D721Med (cell line): ENCODE data around the gene LINC01488.

ENCODE experiments used
- DNase-seq: peaks from one replicate; pipeline ENCODE4 v3.0.0; 2011; ENCODE audit warnings: low spot score; ENCODE audit not compliant: insufficient read length
- FAIRE-seq: peaks from 2 replicates; lab custom pipeline; 2011; peaks lifted over from hg19 to GRCh38; lab: Jason Lieb, UNC
- TF ChIP-seq, protein P1 (sequence below): IDR thresholded peaks from 2 replicates; pipeline ENCODE4 v1.5.1; 2012; ENCODE audit warnings: mild to moderate bottlenecking, control low read depth; ENCODE audit not compliant: insufficient read depth; ENCODE audit errors: missing control alignments

The LINC01488 gene

DNA sequence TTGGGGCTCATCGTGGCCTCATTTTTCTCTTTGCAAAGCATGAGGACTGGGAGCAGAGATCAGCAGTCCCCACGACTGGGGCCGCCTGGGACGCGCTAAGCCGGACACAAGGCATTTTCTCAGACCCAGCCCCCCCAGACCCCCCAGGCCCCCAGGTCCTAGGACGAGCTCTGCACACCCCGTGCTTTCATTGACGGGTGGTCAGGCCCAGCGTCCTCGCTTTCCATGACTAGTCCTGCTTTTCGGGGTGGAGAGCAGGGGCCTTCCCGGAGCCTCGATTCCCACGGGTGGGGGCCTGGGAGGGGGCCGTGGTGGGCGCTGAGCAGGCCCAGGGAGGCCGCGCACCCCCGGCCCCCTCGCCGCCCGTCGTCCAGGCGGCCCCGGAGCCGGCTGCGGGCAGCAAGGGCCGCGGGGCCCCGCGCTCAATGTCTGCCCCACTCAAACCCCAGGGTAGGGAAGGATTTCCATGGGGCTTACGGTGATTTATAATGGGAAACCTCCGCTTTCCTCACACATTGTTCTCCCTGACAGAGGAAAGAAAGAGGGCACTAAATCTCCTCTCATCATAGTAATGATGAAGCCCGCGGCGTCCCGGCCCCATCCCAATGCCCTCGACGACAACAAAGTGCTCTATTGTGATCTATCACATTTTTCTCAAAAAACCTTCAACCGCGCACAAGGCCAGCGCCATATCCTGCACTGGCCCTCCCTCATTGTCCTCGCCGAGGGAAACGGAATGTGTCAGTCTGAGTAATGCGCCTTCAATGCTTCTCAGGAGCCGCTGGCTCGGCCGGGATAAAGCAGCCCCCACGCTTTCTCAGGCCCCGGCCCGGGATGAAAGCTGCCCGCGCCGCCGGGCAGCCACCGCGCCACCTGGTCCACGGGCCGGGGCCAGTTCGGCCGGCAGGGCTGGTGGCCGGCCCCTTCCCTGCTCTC, 10.4 kb upstream of the LINC01488 start:
- TF ChIP-seq, protein P1, sequence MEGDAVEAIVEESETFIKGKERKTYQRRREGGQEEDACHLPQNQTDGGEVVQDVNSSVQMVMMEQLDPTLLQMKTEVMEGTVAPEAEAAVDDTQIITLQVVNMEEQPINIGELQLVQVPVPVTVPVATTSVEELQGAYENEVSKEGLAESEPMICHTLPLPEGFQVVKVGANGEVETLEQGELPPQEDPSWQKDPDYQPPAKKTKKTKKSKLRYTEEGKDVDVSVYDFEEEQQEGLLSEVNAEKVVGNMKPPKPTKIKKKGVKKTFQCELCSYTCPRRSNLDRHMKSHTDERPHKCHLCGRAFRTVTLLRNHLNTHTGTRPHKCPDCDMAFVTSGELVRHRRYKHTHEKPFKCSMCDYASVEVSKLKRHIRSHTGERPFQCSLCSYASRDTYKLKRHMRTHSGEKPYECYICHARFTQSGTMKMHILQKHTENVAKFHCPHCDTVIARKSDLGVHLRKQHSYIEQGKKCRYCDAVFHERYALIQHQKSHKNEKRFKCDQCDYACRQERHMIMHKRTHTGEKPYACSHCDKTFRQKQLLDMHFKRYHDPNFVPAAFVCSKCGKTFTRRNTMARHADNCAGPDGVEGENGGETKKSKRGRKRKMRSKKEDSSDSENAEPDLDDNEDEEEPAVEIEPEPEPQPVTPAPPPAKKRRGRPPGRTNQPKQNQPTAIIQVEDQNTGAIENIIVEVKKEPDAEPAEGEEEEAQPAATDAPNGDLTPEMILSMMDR, result no peak
- FAIRE-seq (no peak), DNase-seq (no peak)

DNA sequence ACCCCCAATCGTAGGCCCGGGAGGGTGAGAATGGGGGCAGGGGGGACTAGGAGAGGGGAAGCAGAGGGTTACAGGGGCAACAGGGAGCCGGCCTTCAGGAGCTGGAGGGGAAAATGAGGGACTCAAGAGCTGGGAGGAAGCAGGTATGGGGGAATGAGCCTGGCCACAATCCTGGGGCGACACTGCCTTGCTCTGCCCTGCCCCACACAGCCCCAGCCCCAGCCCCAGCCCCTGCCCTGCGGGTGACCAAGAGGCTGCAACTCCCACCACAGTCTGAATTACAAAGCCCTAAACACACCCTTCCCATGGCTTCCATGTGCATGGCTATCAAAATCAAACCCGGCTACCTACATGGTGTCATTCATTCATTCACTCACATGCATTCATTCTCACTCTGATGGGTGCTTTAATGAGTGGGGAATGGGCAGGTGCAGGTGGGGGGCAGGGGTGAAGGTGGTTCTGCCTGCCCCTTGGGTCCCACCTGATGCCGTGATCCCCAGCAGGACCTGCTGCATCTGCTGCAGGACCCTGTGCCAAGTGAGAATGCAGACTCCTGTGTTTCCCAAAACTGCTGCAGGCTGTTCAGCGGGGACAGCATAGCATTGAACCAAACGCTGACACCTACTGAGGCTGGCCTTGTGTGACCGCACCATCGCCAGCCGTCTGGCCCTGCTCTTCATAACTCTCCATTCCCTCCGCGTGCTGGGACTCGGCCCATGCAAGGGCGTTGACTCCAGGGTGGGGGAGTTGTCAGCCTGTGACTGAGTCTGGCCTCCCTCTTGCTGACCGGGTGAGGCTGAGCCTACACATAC, 9.5 kb upstream of the LINC01488 start:
- FAIRE-seq, result no peak
- TF ChIP-seq, protein P1, result no peak
- no peak for DNase-seq

DNA sequence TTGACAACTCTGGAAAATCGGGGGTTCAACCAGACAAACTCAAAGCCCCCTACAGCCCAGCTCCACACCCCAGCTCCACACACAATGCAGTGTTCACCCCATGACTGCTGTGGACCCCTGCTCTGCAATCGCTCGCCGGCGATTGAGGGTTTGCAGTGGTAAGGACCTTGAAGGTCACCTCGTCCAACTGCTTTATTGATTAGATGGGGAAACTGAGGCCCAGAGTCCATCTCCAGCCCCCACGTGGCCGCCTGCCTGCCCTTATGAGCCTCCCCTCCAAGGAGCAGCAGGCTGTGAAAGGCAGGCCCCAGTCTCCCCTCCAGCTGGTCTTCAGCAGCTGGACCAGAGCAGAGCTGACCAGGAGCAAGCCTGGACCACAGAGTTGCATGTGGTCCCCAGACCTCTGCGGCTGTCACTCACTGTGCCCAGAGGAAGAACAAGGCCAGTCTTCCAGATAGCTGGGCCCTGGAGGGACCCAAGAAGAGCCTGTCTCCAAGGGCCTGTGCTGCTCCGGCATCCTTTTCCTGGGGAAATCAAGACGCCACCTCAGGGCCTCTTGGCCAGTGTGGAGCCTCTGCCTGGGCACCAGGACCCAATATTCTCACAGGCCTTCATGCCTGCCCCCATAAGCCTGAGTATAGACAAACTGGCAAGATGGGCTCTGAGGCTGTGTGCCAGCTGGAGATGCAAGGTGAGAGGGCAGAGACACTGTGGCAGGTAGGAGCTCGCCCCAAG, 8.8 kb upstream of the LINC01488 start:
- TF ChIP-seq, protein P1, result no peak
- DNase-seq (no peak), FAIRE-seq (no peak)

DNA sequence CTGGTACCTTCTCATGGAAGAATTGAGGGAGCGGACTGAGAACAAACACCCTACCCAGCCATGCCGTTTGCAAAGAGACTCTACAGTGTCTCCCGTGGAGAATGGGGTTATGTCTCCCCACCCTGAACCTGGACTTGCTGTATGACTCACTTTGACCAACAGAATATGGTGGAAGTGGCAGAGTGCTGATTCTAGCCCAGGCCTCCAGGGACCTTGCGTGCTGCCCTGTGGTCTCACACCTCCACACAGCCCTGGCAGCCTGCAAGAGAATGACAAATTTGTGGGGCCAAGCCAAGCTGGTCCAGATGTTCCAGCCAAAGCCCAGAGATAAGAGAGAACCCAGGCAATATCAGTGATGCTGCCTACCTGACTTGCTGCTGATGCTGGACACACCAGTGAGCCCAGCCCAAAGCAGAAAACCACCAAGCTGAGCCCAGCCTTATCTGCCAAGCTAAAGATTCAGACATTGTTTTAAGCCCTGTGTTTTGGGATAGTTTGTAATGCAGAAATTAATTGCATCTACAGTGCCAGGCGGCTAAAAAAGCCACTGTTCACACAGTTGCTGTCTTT, 8.1 kb upstream of the LINC01488 start:
- TF ChIP-seq, protein P1, result no peak
- no peak for DNase-seq
- FAIRE-seq, result no peak

DNA sequence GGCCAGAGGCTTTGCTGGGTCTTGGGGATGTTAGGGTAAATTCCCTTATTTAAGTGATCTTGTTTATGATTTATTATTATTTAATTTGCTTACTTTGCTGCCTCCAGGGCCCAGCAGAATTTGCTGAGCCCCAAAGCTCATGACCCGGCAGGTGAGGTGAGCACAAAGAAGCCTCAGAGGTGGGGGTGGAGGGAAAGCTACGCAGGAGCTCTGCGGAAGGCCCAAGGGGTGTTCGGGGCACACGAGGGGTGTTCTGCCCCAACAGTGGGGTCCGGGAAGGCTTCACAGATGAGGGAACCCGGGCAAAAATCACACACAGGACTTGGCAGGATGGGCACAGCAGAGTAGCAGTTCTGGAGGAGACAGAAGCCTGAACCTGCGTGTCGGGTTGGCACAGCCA, 6.7 kb upstream of the LINC01488 start:
- TF ChIP-seq, protein P1, result no peak
- no peak for FAIRE-seq
- no peak for DNase-seq

DNA sequence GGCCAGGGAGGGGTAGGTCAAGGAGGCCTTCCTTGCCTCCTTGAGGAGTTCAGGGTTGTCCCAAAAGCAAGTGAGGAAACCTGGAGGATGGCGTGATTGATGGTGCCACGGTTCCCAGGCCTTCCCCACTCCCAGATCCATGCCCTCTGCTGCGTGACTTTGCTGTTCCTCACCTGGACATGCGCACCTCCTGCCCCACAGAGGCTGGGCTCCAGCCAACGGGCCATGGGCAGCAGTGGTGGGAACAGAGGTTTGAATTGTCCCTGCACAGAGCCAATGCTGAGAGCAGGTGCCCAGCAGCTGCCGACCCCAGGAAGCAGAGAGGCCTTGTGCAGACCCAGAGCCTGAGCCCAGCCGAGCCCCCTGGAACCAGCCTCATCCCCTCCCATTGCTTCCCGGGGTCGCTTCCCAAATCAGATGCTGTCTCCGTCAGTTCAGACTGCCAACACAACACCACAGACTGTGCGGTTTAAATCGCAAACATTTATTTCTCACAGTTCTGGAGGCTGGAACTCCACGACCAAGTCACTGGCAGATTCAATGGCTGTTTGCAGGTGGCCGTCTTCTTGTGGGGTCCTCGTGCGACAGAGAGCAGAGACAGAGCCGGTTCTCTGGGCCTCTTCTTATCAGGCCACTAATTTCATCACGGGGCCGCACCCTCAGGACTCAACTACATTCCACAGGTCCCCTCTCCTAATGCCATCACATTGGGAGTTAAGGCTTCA, 6.2 kb upstream of the LINC01488 start:
- DNase-seq, result no peak
- TF ChIP-seq, protein P1, result no peak
- FAIRE-seq, result no peak
